CD14-positive monocyte (primary cell): Measurements from ENCODE around the gene RTL5. TPM values are rescaled to one million over a fixed set of nuclear protein-coding genes. Genes with fewer than 3 reads are reported as not detected.
A peak's percentile ranks its signal among the peaks of the same experiment; 100 is the strongest.

Experiments
- DNase-seq, 3 donors: peaks; one replicate each; pipeline ENCODE4 v3.0.0-alpha.2; 2011 to 2022
- H2AFZ ChIP-seq: 2 replicates; pipeline ENCODE4 v1.6.0; 2012; ENCODE audit warnings: mild to moderate bottlenecking, low read depth, low read length, inconsistent platforms; ENCODE audit not compliant: insufficient read depth, poor library complexity, severe bottlenecking
- H3K27ac ChIP-seq, 2 donors: 1 replicate in 1 of 2; 2 replicates in 1 of 2; pipeline ENCODE4 v1.5.1; 2012 to 2013; ENCODE audit warnings: low read length in 2 of 2, control low read depth in 1 of 2, inconsistent platforms in 1 of 2, low read depth in 1 of 2, mild to moderate bottlenecking in 1 of 2
- H3K27me3 ChIP-seq, 2 donors: one replicate each; pipeline versions ENCODE4 v1.6.0 to v1.6.1; 2011 to 2013; ENCODE audit warnings: low read length in 2 of 2; ENCODE audit not compliant: control insufficient read depth in 2 of 2, insufficient read depth in 2 of 2
- H3K36me3 ChIP-seq, 2 donors: replicated peaks in 1 of 2; 1 replicate in 1 of 2; 2 replicates in 1 of 2; pipeline versions ENCODE4 v1.5.1 to v1.6.1; 2012 to 2013; ENCODE audit warnings: low read length in 2 of 2, control low read depth in 1 of 2, inconsistent platforms in 1 of 2, mild to moderate bottlenecking in 1 of 2; ENCODE audit not compliant: insufficient read depth in 2 of 2, control insufficient read depth in 1 of 2
- H3K4me1 ChIP-seq, 2 donors: 1 replicate in 1 of 2; 2 replicates in 1 of 2; pipeline versions ENCODE4 v1.5.1 to v1.6.1; 2012 to 2013; ENCODE audit warnings: low read length in 2 of 2, control low read depth in 1 of 2, inconsistent platforms in 1 of 2, mild to moderate bottlenecking in 1 of 2, moderate library complexity in 1 of 2; ENCODE audit not compliant: insufficient read depth in 2 of 2, control insufficient read depth in 1 of 2
- H3K4me2 ChIP-seq: replicated peaks from 2 replicates; pipeline ENCODE3; 2012; ENCODE audit warnings: low read length, moderate library complexity, mild to moderate bottlenecking; ENCODE audit not compliant: poor library complexity, severe bottlenecking; ENCODE audit errors: extremely low read depth
- H3K4me3 ChIP-seq, 3 experiments: fragments of 200-600 bp in 1 of 3; sonication (generic) in 1 of 3; replicated peaks in 1 of 3; 1 replicate in 2 of 3; 2 replicates in 1 of 3; pipeline ENCODE4 v1.5.1; 2011 to 2013; ENCODE audit warnings: low read length in 3 of 3, mild to moderate bottlenecking in 3 of 3, control low read depth in 2 of 3, low read depth in 2 of 3, inconsistent platforms in 1 of 3, moderate library complexity in 1 of 3
- H3K79me2 ChIP-seq: 2 replicates; pipeline ENCODE4 v1.6.0; 2012; ENCODE audit warnings: mild to moderate bottlenecking, control low read depth, inconsistent platforms, low read length, moderate library complexity; ENCODE audit not compliant: insufficient read depth
- H3K9ac ChIP-seq: 2 replicates; pipeline ENCODE4 v1.6.0; 2017; ENCODE audit warnings: low read length, mild to moderate bottlenecking; ENCODE audit not compliant: insufficient read depth, poor library complexity, severe bottlenecking
- H3K9me3 ChIP-seq, 2 donors: replicated peaks in 1 of 2; 1 replicate in 1 of 2; 2 replicates in 1 of 2; pipeline versions ENCODE4 v1.5.1 to v1.6.1; 2012 to 2013; ENCODE audit warnings: low read length in 2 of 2, control low read depth in 1 of 2; ENCODE audit not compliant: control insufficient read depth in 1 of 2, insufficient read depth in 1 of 2
- H4K20me1 ChIP-seq: 2 replicates; pipeline ENCODE4 v1.6.0; 2012; ENCODE audit warnings: mild to moderate bottlenecking, low read length, control low read depth, moderate library complexity; ENCODE audit not compliant: insufficient read depth
- H3K27ac Mint-ChIP-seq, 7 donors: one replicate each; pipeline ENCODE4 v1.8.0; 2020; ENCODE audit warnings: mild to moderate bottlenecking in 7 of 7, mixed read lengths in 7 of 7, moderate library complexity in 6 of 7, inconsistent platforms in 2 of 7
- H3K27me3 Mint-ChIP-seq, 3 donors: one replicate each; pipeline ENCODE4 v1.8.0; 2021 to 2022; ENCODE audit warnings: low read depth in 3 of 3, mild to moderate bottlenecking in 3 of 3, mixed read lengths in 3 of 3, moderate library complexity in 3 of 3, inconsistent platforms in 1 of 3
- H3K36me3 Mint-ChIP-seq, 2 donors: one replicate each; pipeline ENCODE4 v1.8.0; 2020; ENCODE audit warnings: mixed read lengths in 2 of 2, inconsistent platforms in 1 of 2, mild to moderate bottlenecking in 1 of 2
- H3K4me1 Mint-ChIP-seq: one replicate; pipeline ENCODE4 v1.8.0; 2020; ENCODE audit warnings: mild to moderate bottlenecking, mixed read lengths
- H3K4me3 Mint-ChIP-seq, 2 donors: one replicate each; pipeline ENCODE4 v1.8.0; 2020; ENCODE audit warnings: mild to moderate bottlenecking in 2 of 2, mixed read lengths in 2 of 2, moderate library complexity in 1 of 2
- H3K9me3 Mint-ChIP-seq, 7 donors: one replicate each; pipeline ENCODE4 v1.8.0; 2020 to 2022; ENCODE audit warnings: mixed read lengths in 7 of 7, mild to moderate bottlenecking in 6 of 7, moderate library complexity in 6 of 7, inconsistent platforms in 2 of 7
- CTCF ChIP-seq: fragments of 200-600 bp; IDR thresholded peaks from one replicate; pipeline ENCODE4 v1.8.0; 2022; ENCODE audit warnings: antibody characterized with exemption, mild to moderate bottlenecking
- WGBS: methylation state at CpG from one replicate; pipeline ENCODE4 v1.1.5; 2013; ENCODE audit warnings: missing lambda C conversion rate; ENCODE audit not compliant: insufficient coverage; 5-methylcytosine and 5-hydroxymethylcytosine counted together
- intact Hi-C, 2 donors: fragments of 100-400 bp; cut with micrococcal nuclease; formaldehyde crosslinking; loops; one replicate each; pipeline versions ENCODE4 v1.15.0 to v1.15.1; 2023
- polyA plus RNA-seq, 3 donors: library from polyadenylated mRNA; depleted of rRNA in 1 of 3; unstranded in 2 of 3; stranded (reverse) in 1 of 3; fragments of 300-500 nt in 2 of 3; fragments of >200 nt in 1 of 3; fragmentation: Illumina TruSeq in 2 of 3; gene quantifications; 1 replicate in 2 of 3; 2 replicates in 1 of 3; pipeline ENCODE4 v1.2.3, GENCODE V29; 2012 to 2021

The RTL5 gene
- polyA plus RNA-seq, 3 donors: 0.24 to 4.9 (median 0.59) TPM

- no peak overlapping the region for H2AFZ ChIP-seq
- peak overlapping the region; percentile 2 for H3K9ac ChIP-seq
- no peaks in the 10 kb centered on the region for H3K9me3 ChIP-seq
- H3K27ac ChIP-seq: peak overlapping the region; percentile 77 to 83
- peaks cover 63 to 73% of the 10 kb centered on the region in 2 donors for H3K4me1 ChIP-seq
- H3K79me2 ChIP-seq: peaks cover 12% of the 10 kb centered on the region
- H3K4me1 Mint-ChIP-seq: peaks cover 52% of the 10 kb centered on the region
- DNase-seq: peak; percentile 57 to 81 (median 77)
- H3K9me3 Mint-ChIP-seq: peaks cover 0 to 10% (median 3%) of the 10 kb centered on the region in 7 donors
- no peak for TF ChIP-seq CTCF
- H3K36me3 ChIP-seq: no peaks in the 10 kb centered on the region
- intact Hi-C loops: no loop called here
- no peaks in the 10 kb centered on the region for H4K20me1 ChIP-seq
- no CpG with 5 or more reads among the region's 3 CpGs for WGBS
- peak overlapping the region; percentile 95 to 98 (median 97) for H3K27ac Mint-ChIP-seq
- peak overlapping the region; percentile 26 for H3K4me2 ChIP-seq
- H3K4me3 Mint-ChIP-seq: peak overlapping the region in 1 of 2 donors; percentile 51
- no peaks in the 10 kb centered on the region for H3K36me3 Mint-ChIP-seq
- H3K4me3 ChIP-seq: peak overlapping the region in 1 of 3 experiments; percentile 29
- H3K27me3 ChIP-seq: peaks cover 0 to 8% of the 10 kb centered on the region in 2 donors
- peaks cover 0 to 29% (median 0%) of the 10 kb centered on the region in 3 donors for H3K27me3 Mint-ChIP-seq
Observed at GRCh38 chrX:72097098-72097497, 34.6 kb downstream of the RTL5 start.

GRCh38 chrX:72095370-72095769, 36.3 kb downstream of the RTL5 start:
- peaks cover 56 to 57% of the 10 kb centered on the region in 2 donors for H3K4me1 ChIP-seq
- peaks cover 0 to 9% of the 10 kb centered on the region in 2 donors for H3K27me3 ChIP-seq
- H3K4me1 Mint-ChIP-seq: peaks cover 50% of the 10 kb centered on the region
- intact Hi-C loops: no loop called here
- no peak overlapping the region for H3K9ac ChIP-seq
- no peak overlapping the region for H2AFZ ChIP-seq
- no peaks in the 10 kb centered on the region for H3K36me3 Mint-ChIP-seq
- no peak overlapping the region for H3K4me3 ChIP-seq
- no peak for TF ChIP-seq CTCF
- H3K9me3 ChIP-seq: no peaks in the 10 kb centered on the region
- peak overlapping the region; percentile 18 to 87 (median 80) for H3K27ac Mint-ChIP-seq
- WGBS: 60% methylated on average over 1 of the region's 2 CpGs
- H3K9me3 Mint-ChIP-seq: peaks cover 0 to 9% (median 3%) of the 10 kb centered on the region in 7 donors
- H3K36me3 ChIP-seq: no peaks in the 10 kb centered on the region
- H3K4me3 Mint-ChIP-seq: no peak overlapping the region
- H3K27ac ChIP-seq: peak overlapping the region in 1 of 2 donors; percentile 59
- DNase-seq: no peak
- no peaks in the 10 kb centered on the region for H4K20me1 ChIP-seq
- H3K79me2 ChIP-seq: no peaks in the 10 kb centered on the region
- no peak overlapping the region for H3K4me2 ChIP-seq
- peaks cover 0 to 36% (median 0%) of the 10 kb centered on the region in 3 donors for H3K27me3 Mint-ChIP-seq
